B cell (primary cell): ENCODE measurements around the gene HSD17B4.
"Not testable (repeated sequence)": the region's sequence is repeated elsewhere in the genome, so short reads cannot be mapped to it uniquely, and the experiment has no call there.

Experiments
- CTCF ChIP-seq: fragments of 200-600 bp; IDR thresholded peaks from one replicate; pipeline ENCODE4 v1.8.0; 2022; ENCODE audit warnings: antibody characterized with exemption, mild to moderate bottlenecking
- EZH2 ChIP-seq: IDR thresholded peaks from 2 replicates; pipeline ENCODE4 v1.6.1; 2012; ENCODE audit warnings: borderline replicate concordance, low read depth, mild to moderate bottlenecking, moderate library complexity, low read length; ENCODE audit not compliant: insufficient read depth, poor library complexity, severe bottlenecking

GRCh38 chr5:119438587-119438917 is 13.7 kb upstream of the HSD17B4 start:
- not testable (repeated sequence) for TF ChIP-seq CTCF, EZH2
